Ecto neural progenitor cell (in vitro differentiated cells): ENCODE data around the gene BRPF3.
A peak's percentile ranks its signal among the peaks of the same experiment; 100 is the strongest.

Experiments
- DNase-seq: peaks from one replicate; pipeline ENCODE4 v3.0.0-alpha.2; 2018; ENCODE audit warnings: low spot score

Gene BRPF3

DNA sequence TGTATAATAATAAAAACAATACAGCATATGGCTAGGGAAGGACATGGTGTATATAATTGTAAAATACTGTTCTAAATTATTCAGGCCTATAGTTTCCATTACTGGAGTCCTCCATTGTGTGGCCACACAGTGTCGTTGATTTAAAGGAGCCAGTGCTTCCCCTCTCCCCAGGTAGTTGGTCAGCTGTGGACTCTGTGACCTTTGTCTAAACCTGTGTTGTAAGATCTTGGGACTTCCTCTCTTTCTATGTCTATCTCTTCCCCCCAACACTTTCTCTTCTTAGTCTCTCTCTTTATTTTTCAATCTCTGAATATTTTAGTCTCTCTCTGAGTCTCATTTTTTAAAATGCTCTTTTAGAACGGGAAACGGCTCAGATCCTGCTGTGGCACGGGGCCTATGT is 35.6 kb downstream of the BRPF3 start:
- no peak for DNase-seq

DNA sequence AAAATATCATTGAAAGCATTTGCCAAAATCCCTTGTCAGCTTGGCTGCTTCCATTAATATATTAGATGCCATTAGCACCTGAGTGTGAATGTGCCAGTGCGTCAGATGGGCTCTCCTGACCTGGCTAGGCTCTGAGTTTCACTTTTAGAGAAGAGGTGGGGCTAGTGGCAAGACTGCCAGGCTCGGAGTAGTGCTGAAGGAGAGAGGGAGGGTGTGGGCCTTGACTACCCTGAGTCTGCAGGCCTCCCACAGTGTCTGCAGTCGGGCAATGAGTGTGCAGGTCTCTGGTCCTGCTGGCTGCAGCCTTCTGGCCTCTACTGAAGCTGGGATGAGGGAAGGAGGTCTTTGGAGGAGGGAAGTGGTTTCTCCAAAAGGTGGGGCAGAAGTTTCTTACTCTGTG is 38.8 kb downstream of the BRPF3 start:
- no peak for DNase-seq

DNA sequence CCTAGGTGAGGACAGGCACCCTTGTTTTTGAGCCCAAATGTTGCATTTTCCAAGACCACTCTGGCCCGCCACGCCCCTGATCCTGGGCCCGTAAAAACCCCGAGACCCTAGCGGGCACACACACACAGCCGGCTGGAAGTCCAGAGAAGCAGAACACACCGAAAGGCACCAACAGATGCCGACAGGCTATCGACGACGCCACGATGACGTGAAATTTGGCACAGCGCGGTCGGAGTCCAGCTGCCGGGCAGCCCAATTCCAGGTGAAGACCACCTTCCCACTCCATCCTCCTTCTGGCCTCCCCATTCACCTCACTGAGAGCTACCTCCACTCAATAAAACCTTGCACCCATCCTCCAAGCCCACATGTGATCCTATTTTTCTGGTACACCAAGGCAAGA is 39.3 kb downstream of the BRPF3 start:
- DNase-seq, result no peak

DNA sequence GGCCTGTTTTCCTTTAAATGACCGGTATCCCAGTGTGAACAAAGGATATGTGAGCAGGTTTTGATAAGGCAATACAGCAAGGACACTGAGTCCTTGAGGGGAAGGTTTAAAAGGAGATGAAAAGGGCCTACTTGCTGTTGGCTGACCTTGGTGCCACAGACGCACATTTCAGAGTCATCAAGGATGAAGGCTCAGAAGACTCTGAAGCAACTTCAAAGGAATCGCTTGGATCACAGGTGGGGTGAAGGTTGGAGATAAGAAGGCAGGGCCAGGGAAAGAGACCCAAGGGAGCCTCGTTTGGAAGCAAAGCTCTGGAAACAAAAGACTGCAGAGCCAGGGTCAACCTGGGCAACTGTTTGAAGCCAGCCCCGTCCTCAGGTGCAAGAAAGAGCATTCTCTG is 43.2 kb downstream of the BRPF3 start:
- DNase-seq, result no peak

DNA sequence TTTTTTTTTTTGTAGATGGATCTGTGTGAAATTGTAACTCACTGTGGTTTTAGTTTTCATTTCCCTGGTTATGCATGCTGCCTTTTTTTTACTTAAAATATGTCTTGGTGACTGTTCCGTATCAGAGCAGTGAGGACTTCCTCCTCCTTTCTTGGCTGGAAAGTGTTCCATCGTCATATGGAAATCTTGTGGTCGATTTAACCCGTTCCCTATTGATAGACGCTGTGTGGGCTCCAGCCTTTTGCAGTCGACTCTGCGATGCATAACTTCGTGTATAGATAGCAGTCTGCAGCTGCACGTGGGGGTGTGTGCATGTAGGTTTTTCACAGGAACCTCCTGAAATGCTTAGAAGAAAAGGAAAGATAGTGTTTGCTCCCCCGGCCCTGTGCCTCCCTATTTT is 45.2 kb downstream of the BRPF3 start:
- no peak for DNase-seq

DNA sequence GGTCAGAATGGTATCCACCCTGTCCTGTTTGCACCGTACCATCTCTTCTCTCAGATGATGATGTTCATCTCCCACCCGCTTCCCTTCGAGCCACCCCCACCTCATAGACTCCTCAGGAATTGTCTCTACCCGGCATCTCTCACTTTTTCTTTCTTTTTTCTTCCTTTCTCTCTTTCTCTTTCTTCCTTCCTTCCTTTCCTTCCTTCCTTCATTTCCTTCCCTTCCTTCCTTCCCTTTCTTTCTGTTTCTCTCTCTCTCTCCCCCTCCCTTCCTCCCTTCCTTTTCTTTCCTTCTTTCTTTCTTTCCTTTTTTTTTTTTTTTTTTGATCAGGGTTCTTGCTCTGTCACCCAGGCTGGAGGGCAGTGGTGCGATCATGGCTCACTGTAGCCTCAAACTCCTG is 45.6 kb downstream of the BRPF3 start:
- no peak for DNase-seq

DNA sequence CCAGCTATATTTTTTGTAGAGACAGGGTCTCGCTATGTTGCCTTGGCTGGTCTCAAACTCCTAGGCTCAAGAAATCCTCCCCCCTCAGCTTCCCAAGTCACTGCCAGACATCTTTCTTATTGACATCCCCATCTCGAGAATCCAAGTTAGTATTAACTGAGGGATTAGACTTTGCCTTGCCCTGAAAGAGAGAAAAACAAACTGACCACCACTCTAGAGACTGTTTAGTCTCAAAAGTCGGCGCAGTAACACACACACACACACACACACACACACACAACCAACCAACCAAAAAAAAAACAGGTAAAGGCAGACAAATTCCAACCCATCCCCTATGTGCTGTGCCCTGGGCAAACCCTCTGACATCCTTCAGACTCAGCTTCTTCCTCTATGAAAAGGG is 46.1 kb downstream of the BRPF3 start:
- DNase-seq, result no peak

DNA sequence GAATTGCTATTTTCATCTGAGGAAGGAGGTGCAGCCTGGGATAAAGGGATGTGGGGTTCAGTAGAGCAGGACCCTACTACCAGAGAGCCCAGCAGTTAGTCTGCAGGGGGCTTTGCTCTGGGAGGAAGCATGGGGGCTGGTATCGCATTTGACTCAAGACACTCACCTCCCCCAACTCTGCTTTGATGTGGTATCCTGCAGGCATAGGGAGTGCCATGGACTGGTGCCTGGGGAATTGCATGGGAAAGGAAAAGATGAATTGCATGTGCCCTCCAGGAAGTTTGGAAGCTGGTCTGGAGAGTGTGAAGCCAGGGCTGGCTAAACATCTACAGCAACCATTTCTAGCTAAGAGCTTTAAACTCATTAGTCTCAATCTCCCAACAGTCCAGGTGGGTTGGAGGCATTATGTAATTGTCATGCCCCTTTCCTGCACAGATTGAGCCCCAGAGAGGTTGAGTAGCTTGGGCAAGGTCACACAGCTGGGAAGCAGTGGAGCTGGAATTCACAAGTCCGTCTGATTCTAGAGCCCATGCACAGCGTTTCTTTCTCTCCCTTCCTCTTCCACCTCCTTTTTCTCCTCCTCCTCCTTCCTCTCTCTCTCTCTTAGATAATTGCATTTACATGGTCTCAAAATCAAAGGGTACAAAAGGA is 47.1 kb downstream of the BRPF3 start:
- no peak for DNase-seq

DNA sequence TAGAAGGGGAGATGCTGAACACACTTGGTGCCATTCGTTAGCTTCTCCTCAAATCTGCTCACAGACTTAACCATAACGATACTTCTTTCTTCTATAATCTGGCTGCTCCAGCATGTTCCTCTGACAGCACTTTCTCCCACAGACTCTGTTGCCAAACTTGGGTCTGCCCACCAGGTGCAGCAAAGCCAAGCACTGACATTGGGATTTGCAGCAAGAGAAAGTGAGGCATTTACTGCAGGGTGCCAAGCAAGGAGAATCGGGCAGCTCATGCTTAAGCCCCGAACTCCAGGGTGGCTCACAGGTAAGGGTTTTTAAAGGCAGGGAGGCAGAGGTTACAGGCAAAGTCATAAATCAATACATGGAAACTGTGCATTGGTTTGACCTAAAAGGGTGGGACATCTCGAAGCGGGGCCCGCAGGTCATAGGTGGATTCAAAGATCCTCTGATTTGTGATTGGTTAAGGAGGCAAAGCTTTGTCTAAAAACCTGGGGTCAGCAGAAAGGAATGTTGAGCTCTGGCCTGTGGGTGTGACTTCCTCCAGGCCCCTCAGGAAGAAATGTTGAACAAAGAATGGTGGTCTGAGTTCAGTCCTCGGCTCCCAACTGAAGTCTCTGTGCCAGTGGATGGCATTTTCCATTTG is 48.2 kb downstream of the BRPF3 start:
- DNase-seq, result peak; percentile 69

DNA sequence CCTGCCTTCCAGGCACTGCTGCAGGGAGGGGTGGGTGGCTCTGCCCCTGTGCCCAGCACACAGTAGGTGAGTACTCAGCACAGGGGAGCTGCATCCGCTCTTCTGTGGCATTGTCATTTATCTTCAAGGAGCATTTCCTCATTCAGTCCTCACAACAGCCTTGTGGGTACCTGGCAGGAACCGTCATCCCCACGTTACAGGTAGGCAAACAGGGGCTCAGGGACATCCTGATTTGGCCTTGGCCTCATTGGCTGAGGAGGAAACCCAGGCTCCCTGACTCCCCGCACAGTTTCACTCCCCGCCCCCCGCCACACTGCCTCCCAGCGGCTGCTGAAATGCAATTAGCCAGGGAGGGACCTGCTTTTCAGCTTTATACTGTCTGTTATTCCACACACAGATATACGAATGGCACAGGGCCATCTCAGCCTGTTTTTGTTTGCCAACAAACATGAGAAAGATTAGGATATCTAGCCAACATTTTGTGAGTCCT is 49.1 kb downstream of the BRPF3 start:
- no peak for DNase-seq

DNA sequence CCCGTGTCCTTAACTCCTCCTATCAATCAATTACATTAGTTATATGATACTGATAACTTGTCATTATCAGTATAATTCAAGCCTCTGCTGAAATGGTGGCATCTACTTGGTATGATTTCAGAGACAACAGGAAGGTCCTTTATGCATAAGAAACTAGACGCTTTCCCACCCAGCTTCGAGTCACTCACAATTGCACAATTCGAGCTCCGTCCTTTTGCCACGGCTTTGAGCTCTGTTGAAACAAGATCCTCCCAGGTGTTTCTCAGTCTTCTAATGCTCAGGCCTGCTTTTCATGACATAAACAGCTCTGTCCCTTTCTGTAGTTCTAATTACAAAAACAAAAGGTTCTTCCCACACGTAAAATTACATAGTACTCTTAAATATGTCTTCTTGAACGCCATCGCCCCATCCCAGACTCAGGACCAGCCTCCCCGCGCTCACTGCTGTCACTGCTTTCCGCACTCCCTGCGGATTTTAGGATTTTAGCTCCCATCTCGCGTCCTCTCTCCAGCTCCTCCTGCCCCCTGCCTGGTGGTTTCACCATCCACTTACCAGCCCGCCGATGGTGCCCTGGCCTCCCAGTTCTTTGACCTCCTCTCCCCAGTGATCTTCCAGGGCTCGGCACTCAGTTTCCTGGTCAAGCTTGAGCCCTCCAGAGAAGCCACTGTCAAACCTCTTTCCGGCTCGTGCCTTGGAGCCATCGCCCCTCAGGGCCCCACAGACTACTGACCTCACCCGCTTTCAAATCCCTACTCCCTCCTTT is 50.1 kb downstream of the BRPF3 start:
- DNase-seq, result no peak

DNA sequence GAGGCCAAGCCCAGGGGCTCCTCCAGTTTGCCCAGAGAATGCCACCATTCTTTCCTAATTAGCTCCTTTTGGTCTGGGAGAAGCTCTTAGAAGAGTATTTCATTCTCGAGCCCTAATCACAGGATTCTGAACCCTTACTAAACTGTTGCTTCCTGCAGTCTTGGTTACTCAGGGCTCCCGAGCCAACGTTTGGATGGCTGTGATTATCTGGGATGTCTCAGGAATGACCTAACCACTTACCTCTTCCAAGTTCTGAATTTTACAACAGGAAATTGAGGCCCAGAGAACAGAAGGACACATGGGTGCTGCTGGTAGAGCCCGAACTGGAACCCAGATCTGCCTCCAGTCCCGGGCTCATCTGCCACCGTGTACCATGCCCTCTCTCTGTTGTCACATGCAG is 51.1 kb downstream of the BRPF3 start:
- DNase-seq, result no peak

DNA sequence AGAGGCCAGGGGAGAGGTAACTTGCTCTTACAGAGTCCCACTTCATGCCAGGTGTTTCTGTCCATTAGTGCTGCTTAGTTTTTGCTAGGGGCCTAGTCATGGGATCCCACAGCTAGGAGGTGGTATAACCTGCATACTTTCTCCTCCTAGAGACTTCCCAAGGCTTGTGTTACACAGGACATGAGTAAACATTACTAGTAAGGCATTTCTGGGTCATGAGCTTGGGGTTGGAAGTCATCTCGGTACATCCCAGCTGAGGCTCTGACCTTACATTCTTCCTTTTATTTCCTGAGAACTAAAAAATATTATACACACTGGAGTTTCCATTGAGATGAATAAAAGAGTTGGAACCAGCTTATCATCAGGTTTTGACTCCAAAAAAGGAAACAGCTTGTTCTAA is 52.4 kb downstream of the BRPF3 start:
- no peak for DNase-seq

DNA sequence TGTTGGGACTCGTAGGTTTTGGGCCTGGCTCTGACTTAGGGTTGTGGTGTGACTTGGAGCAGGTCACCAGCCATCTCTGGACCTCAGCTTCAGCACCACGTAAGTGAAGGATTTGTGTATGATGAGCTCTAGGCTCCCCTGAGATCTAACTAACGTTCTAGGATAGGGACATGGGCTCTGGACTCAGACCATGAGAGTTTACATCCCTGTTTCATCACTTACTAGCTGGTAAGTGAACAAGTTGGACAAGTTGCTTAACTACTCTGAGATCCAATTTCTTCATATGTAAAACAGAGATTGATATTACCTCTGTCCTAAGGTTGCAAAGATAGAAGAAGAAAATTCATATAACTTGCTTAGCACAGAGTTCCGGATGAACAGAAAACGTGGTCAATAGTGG is 53.0 kb downstream of the BRPF3 start:
- DNase-seq, result no peak

DNA sequence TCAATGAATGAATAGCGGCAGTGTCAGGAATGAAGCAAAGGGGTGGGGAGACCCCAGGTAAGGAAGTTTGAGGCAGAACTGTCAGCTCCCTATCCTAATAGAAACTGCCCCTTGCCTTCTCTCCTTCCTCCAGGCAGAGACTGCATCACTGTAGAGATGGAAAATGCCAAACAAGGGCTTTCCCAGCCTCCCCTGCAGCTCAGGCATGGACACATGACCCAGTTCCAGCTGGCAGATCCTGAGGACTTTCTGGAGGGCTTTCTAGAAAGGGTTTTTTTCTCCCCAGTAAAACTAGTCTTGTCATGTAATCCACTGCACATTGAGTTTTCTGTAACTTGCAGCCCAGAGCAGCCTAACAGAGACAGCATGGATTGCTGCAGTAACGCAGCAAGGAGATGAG is 55.5 kb downstream of the BRPF3 start:
- no peak for DNase-seq

DNA sequence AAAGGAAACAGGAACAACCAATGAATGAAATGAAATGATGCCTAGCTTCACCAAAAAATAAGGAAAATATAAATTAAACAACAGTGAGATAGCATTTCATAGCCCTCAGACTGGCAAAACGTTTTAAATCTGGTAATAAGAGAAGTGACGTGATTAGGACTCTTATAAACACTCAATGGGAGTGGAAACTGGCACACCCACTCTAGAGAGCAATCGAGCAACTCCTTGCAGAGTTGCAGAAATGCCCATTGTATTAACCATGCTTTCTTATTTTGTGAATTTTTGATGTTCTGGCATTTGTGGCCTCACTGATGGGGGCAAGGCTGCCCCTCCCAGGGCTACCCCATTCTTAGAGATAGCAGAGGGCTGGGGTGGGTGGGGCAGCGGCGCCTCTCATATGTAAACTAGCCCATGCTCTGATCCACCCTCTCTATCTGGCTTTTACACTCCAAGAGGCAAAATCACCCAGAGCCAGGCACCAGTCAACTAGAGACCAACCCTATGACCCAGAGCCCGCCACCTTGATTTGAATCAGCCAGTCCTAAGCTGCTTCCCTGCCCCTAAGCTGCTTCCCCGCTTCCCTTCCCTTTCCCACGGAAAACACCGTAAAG is 67.0 kb downstream of the BRPF3 start:
- DNase-seq, result no peak

DNA sequence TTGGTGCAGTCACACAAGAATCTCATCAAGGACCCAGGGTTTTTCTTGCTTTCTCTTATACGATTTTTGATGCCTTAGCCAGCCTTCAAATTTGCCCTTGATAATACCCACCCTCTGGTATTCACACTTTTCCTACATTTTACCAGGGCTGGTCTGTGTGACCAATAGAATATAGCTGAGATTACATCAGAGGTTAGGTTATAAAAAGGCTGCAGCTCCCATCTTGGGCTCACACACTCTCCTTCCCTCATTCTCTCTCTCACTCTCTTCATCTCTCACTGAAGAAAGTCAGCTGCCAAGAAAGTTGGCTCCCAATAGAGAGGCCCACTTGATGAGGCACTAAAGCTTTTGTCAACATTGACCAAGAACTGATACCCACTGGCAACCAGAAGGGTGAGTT is 69.2 kb downstream of the BRPF3 start:
- no peak for DNase-seq

DNA sequence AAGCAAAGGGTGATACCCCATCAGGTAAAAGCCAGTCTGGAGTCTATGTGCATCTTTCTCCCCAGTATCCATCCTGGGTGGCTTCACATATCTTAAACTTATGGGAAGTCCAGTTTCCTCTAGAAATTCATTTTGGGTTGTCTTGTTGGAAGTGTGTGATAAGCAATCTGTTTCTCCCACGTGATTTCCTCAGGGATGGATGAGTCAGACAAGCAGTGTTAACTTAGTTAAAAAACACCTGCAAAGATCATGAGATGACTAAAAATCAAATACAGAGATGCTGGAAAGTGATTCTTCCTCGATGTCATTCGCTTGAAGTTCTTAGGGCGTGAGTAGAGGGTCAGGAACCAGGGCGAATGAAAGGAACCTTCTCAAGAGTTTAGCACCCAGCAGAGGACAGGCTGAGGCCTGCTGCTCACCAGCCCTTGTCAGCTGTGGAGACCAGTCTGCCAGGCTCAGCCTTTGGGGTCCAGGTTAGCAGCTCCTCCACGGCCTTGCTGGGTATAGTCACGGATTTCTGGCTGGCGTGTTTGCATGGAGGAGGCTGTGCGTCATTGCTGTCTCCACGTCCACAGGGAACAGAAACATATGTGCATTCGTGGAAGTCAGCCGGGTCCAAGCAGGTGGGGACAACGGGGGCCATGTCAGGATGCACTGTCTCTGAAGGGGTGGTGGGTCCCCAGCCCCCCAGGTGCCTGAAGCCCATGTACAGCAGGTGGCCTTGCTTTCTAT is 70.5 kb downstream of the BRPF3 start:
- no peak for DNase-seq

DNA sequence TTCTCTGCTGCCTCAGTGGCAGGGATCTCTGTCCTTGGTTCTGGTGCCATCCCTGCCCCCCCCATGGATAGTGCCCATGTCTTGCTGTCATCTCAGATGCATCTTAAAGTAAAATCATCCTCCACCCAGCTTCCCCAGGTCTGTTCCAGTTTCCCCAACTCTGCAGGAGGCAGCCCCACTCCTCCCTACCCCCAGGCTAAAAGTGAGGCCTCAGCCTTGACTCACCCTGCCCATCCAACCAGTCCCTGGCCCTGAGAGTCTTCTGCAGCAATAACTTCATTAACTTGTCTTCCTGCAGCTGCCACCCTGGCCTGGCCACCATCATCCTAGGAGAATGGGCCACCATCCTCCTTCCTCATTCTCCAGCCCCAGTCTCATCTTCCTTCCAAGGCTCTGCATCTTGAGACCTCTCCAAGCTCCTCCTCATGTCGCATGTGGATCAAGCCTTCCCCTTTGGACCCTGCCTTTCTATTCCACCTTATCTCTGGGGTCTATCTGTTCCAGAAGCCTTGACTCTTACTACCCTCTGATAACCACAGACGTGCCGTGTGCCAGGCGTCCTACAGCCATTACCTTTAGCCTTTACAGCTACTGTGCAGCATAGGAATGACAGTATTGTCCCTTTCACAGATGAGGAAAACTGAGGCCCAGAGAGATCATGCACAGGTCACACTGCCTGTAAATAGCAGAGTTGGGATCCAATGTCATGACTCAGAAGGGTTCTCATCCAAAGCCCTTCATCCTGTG is 71.4 kb downstream of the BRPF3 start:
- DNase-seq, result no peak

DNA sequence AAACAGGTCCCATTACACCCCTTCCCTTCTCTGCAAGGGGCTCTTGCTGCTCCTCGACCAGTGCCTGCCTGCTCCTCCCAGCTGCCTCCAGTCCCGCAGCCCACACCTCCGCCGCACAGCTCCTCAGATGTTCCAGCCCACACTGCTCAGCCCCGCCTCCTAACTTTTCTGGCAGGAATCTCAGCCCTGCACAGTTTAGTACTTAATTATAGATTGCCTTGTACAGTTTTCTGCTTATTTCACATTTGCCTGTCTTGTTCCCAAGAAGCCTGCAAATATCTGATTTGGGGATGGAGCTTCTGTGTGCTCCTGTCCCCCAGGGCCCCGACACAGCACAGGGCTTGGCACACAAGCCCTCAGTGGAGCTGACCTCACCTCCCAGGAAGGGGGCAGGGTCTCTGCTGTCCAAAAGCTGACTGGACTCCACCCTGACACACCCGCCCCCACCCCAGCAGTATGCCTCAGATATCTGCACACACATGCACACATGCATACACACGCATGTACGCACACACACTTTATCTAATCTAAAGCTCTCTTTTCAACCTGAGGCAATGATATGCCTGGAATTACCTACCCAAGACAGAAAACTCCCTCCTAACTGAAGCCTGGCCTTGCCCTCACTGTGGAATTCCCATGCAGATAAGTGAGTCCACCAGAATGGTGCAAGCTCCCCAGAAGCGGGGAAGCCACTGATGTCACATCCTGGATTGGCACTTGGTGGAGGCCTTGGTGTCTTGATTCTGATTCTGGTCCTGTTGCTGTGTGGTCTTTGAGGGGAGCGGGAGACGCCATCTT is 72.1 kb downstream of the BRPF3 start:
- DNase-seq, result no peak
